Stimulated activated CD4-positive, alpha-beta T cell treated with anti-CD3 and anti-CD28 coated beads, Interleukin-12 subunit alpha, Interleukin-12 subunit beta, amount 100 ng/mL, for 48 hours (primary cell): ENCODE measurements around the gene EIF4A2.
A peak's percentile ranks its signal among the peaks of the same experiment; 100 is the strongest.

Experiments used
- DNase-seq, 3 donors: peaks; one replicate each; pipeline ENCODE4 v3.0.0-alpha.2; 2020; ENCODE audit warnings: low read depth in 2 of 3, low spot score in 1 of 3

The EIF4A2 gene

GRCh38 chr3:186783058-186783730, at the start of gene EIF4A2:
TSS of gene EIF4A2 (plus strand) at chr3:186783577. CDS start at chr3:186783611, 34 bp downstream.
- DNase-seq: peak; percentile 82 to 87 (median 85)

DNA sequence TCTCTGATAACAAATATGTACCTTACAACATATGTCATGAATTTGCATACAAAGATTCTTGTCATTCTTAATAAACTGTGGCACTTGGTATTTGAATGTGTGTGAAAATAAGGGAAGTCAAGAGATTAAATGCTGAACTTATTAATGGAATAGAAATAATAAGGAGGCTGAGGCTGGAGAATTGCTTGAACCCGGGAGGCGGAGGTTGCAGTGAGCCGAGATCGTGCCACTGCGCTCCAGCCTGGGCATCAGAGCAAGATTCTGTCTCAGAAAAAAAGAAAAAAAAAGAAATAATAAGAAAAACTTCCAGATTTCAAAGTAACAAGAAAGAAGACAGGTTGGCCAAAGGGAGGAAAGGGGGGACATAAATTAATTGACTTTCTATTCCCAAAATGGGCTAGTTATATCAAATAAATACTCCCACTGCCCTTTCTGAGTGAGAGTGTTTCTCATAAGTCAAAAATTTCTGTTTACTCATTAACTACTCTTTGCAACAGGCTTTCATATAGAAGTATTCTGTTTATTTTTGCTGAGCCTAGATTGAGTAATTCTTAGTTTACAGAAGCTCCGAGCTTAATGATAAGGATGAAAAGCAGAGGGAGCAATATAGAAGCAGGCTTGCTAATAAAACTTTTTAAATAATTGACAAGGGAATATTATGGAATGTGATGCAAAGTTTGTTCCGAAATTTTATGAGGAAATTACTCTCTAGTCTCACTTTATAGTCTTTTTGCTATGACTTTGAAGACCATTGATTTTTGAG, 40.6 kb upstream of the EIF4A2 start:
- no peak for DNase-seq

- no peak for DNase-seq
These were observed 39.7 kb upstream of the EIF4A2 start for GRCh38 chr3:186743666-186744065.

DNA sequence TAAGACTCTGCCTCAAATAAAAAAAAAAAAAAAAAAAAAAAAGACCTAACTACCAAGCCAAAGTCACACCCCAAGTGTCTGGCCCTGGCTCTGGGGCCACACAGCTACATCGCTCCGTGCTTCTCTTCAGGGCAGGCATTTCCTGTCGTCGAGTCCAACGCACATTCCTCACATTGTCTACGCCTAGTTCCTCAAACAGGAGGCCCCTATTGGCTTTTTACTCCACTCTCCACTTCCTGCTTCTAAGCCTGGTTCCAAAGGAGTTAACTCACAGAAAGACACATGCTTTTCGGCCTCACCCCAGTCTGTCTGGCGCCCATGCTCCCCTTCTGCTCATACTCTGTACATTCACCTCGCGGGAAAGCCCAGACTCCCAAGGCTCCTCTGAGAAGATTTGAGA, 37.4 kb upstream of the EIF4A2 start:
- no peak for DNase-seq

- no peak for DNase-seq
These were observed 33.1 kb upstream of the EIF4A2 start for GRCh38 chr3:186750316-186750715.

DNA sequence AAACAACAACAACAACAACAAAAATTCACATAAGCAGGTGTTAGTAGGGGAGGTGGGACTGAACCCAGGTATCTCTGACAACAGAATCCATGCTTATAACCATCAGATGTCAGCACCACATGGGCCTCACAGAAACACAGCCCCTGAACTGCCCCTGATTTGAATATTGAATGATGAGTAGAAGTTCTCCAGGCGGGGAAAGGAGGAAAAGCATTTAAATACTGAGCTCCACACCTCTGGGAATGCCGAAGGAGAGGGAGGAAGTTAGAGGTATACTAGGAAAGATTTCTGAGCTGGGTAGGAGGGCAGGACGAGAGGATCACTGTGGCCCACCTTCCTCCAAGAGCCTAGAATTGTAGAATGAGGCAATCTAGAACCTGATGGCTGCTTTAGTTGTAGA, 31.9 kb upstream of the EIF4A2 start:
- no peak for DNase-seq

DNA sequence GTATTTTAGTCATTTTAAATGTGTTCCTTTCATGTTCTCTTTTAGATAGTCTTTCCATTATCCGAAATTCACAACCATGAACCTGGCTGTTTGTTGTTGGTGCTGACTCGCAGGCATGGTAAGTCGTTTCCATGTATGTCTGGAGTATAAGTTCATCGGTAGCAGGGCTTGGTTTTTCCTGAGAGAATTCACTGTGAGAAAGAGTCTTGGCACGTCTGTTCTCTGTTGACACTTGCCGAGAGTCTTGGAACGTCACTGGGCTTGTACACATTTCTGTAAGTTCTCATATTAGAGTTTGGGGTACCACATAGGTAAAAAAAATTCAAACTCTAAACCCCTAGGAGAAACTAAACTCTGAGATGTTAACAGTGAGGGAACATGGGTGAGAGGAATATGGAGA, 29.4 kb upstream of the EIF4A2 start:
- no peak for DNase-seq

DNA sequence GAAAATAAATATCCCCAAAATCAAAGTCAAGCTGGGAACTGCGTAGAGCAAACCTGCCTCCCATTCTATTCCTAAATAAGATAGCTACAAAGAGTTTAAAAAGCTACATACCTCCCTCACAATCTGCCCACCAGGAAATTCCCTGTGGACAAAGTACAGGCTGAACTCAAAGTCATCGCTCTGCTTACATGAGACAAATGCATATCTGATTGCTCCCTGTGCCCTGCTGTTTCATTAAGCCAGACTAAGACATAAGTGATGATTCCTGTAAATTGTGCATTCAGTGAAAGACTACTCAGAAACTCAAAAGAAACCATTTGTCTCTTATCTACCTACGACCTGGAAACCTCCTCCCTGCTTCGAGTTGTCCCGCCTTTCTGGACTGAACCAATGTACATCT, 28.5 kb upstream of the EIF4A2 start:
- no peak for DNase-seq

GRCh38 chr3:186757214-186757613, 26.2 kb upstream of the EIF4A2 start:
- no peak for DNase-seq

DNA sequence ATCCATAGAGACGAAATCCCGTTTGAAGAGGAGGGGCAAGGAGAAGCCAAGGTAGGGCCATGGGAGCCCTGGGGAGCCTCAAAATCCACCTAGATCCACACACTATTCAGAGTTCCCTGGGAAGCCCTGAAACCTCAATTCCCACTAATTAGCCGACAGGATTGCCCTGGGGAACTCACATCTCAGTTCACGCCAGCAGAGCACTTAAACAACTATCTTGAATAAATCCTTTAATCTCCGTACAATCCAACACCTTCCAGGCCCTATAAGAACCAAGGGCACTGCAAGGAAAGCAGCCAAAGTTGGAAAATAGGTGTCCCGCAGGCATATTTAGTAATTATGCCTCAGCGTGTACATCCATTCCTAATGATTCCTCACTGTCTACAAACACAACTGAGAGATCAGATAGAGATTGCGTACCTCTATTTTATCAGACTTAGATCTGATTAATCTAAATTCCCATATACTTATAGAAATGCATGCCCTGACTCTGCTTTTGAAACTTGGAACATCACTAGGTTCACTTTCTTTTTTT, 25.6 kb upstream of the EIF4A2 start:
- DNase-seq: no peak

- no peak for DNase-seq
These were observed 24.0 kb upstream of the EIF4A2 start for GRCh38 chr3:186759231-186759930.

- no peak for DNase-seq
These were observed 23.1 kb upstream of the EIF4A2 start for GRCh38 chr3:186760141-186760833.

- no peak for DNase-seq
These were observed 22.4 kb upstream of the EIF4A2 start for GRCh38 chr3:186760897-186761447.

- DNase-seq: no peak
These were observed 11.1 kb upstream of the EIF4A2 start for GRCh38 chr3:186772281-186772694.

- DNase-seq: peak in 2 of 3 donors; percentile 49 to 58
These were observed 10.5 kb upstream of the EIF4A2 start for GRCh38 chr3:186772701-186773417.

DNA sequence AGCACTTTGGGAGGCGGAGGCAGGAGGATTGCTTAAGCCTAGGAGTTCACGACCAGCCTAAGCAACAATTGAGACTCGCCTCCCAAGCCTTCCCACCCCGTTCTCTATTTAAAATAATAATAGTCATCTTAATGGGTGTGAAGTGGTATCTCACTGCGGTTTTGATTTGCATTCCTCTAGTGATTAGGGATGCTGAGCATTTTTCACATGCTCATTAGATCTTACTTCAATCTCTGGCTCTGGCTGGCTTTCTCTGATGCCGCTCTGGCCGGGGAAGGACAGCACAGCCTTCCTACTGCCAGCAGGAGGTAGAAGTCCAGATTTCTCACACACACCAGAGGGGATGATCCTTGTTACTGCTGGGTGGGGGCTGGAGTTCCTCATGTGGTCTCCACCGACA, 7.4 kb upstream of the EIF4A2 start:
- no peak for DNase-seq

GRCh38 chr3:186779204-186779603, 4.2 kb upstream of the EIF4A2 start:
- no peak for DNase-seq

- DNase-seq: no peak
These were observed 777 bp upstream of the EIF4A2 start for GRCh38 chr3:186782542-186783057.

GRCh38 chr3:186783731-186784515, 546 bp downstream of the EIF4A2 start:
- DNase-seq: peak in 2 of 3 donors; percentile 62 to 66
